ENCODE measurements around the gene CTTNBP2. TPM values are rescaled to one million over a fixed set of nuclear protein-coding genes. Genes with fewer than 3 reads are reported as not detected.

CTTNBP2 gene
- total and polyA plus RNA-seq, 2 donors (not counting 1 experiment from before 2014, with no cell fraction given): 0.04 to 0.27 TPM

DNA sequence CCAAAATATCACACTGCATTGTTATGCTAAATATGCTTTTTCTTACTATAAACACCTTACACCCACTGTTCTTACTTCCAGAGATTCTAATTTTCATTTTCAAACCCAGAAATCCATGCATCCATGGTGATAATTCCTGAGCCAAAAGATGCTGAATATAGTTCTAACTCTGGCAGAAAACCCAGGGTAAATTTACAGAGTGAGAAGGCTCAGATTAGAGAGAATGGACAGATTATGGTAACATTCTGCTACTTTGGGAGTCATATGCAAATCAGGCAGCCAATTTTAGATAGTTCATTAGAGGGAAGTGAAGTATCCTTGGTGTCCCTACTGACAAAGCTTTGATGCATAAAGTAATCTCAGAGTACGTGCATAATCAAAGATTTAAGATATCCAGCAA lies 15.4 kb upstream of the CTTNBP2 start:
- intact Hi-C loops (cut with micrococcal nuclease): no loop called here
- POLR2A ChIA-PET: no interaction called here

DNA sequence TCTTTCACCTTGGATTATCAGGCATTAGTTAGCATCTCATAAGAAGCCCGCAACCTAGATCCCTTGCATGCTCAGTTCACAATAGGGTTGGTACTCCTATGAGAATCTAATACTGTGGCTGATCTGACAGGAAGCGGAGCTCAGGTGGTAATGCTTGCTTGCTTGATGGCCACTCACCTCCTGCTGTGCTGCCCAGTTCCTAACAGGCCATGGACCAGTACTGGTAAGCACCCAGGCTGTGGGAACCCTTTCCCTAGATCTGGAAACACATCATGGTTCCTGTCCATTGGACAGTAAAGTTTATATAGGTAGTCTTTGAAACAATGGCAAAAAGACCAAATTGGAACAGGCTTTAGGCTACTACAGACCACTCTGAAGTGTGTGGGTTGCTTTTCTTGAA lies 9.4 kb upstream of the CTTNBP2 start:
- WGBS (ENCODE audit: insufficient coverage): 95% methylated on average over 2 of the region's 2 CpGs

More for the DNA sequence above, 15.4 kb upstream of the CTTNBP2 start:
- WGBS (ENCODE audit: insufficient coverage): no CpG with 5 or more reads among the region's 1 CpG
- Histone ChIP-seq H3K27me3 (replicated peaks in 1 of 4; ENCODE audit: control extremely low read depth in 1 of 4, control insufficient read depth in 3 of 4, insufficient read depth in 4 of 4, low read length in 3 of 4) (no peaks in the 10 kb centered on the region), H3K4me3 (ENCODE audit: control extremely low read depth in 1 of 5, extremely low read depth in 1 of 5, insufficient read depth in 1 of 5, low read depth in 2 of 5, low read length in 4 of 5) (no peak overlapping the region), H3K4me1 (ENCODE audit: control insufficient read depth in 2 of 2, insufficient read depth in 2 of 2, low read length in 2 of 2) (no peaks in the 10 kb centered on the region), H4K20me1 (ENCODE audit: control insufficient read depth, insufficient read depth, low read length, poor library complexity, severe bottlenecking) (no peaks in the 10 kb centered on the region), H3K4me2 (replicated peaks; ENCODE audit: low read depth, low read length, poor library complexity, severe bottlenecking) (no peak overlapping the region), H3K36me3 (replicated peaks in 1 of 2; ENCODE audit: control extremely low read depth in 1 of 2, control insufficient read depth in 1 of 2, extremely low read depth in 1 of 2, insufficient read depth in 2 of 2, low read length in 1 of 2) (no peaks in the 10 kb centered on the region), H3K79me2 (ENCODE audit: control insufficient read depth, insufficient read depth, low read length) (no peaks in the 10 kb centered on the region), H3K9ac (ENCODE audit: low read length) (no peak overlapping the region), H3K27ac (ENCODE audit: low read length in 2 of 2) (no peak overlapping the region), H3K9me3 (ENCODE audit: control extremely low read depth in 1 of 3, control insufficient read depth in 2 of 3, insufficient read depth in 1 of 3, low read length in 2 of 3) (no peaks in the 10 kb centered on the region), H2AFZ (ENCODE audit: insufficient read depth, low read depth, low read length, poor library complexity, severe bottlenecking) (no peak overlapping the region)
- CTCF ChIA-PET: no interaction called here
- ATAC-seq (ENCODE audit: low read depth) (no peak), DNase-seq (no peak)
- Mint-ChIP-seq H3K27ac (no peak overlapping the region), H3K9me3 (ENCODE audit: insufficient read depth) (no peaks in the 10 kb centered on the region), H3K4me3 (no peak overlapping the region), H3K27me3 (peaks cover 6% of the 10 kb centered on the region), H3K4me1 (no peaks in the 10 kb centered on the region)
- TF ChIP-seq EZH2 (IDR thresholded peaks at IDR 0.05; ENCODE audit: borderline replicate concordance, insufficient read depth, low read depth, low read length, poor library complexity, severe bottlenecking): no peak
- TF ChIP-seq, protein P1, sequence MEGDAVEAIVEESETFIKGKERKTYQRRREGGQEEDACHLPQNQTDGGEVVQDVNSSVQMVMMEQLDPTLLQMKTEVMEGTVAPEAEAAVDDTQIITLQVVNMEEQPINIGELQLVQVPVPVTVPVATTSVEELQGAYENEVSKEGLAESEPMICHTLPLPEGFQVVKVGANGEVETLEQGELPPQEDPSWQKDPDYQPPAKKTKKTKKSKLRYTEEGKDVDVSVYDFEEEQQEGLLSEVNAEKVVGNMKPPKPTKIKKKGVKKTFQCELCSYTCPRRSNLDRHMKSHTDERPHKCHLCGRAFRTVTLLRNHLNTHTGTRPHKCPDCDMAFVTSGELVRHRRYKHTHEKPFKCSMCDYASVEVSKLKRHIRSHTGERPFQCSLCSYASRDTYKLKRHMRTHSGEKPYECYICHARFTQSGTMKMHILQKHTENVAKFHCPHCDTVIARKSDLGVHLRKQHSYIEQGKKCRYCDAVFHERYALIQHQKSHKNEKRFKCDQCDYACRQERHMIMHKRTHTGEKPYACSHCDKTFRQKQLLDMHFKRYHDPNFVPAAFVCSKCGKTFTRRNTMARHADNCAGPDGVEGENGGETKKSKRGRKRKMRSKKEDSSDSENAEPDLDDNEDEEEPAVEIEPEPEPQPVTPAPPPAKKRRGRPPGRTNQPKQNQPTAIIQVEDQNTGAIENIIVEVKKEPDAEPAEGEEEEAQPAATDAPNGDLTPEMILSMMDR (IDR thresholded peaks at IDR 0.05): no peak

More for the DNA sequence above, 9.4 kb upstream of the CTTNBP2 start:
- Histone ChIP-seq H3K4me3 (ENCODE audit: control extremely low read depth in 1 of 5, extremely low read depth in 1 of 5, insufficient read depth in 1 of 5, low read depth in 2 of 5, low read length in 4 of 5) (no peak overlapping the region), H3K27me3 (replicated peaks in 1 of 4; ENCODE audit: control extremely low read depth in 1 of 4, control insufficient read depth in 3 of 4, insufficient read depth in 4 of 4, low read length in 3 of 4) (no peaks in the 10 kb centered on the region), H4K20me1 (ENCODE audit: control insufficient read depth, insufficient read depth, low read length, poor library complexity, severe bottlenecking) (no peaks in the 10 kb centered on the region), H3K36me3 (replicated peaks in 1 of 2; ENCODE audit: control extremely low read depth in 1 of 2, control insufficient read depth in 1 of 2, extremely low read depth in 1 of 2, insufficient read depth in 2 of 2, low read length in 1 of 2) (no peaks in the 10 kb centered on the region), H3K79me2 (ENCODE audit: control insufficient read depth, insufficient read depth, low read length) (no peaks in the 10 kb centered on the region), H2AFZ (ENCODE audit: insufficient read depth, low read depth, low read length, poor library complexity, severe bottlenecking) (no peak overlapping the region), H3K27ac (ENCODE audit: low read length in 2 of 2) (no peak overlapping the region), H3K4me1 (ENCODE audit: control insufficient read depth in 2 of 2, insufficient read depth in 2 of 2, low read length in 2 of 2) (no peaks in the 10 kb centered on the region), H3K9ac (ENCODE audit: low read length) (no peak overlapping the region), H3K9me3 (ENCODE audit: control extremely low read depth in 1 of 3, control insufficient read depth in 2 of 3, insufficient read depth in 1 of 3, low read length in 2 of 3) (no peaks in the 10 kb centered on the region), H3K4me2 (replicated peaks; ENCODE audit: low read depth, low read length, poor library complexity, severe bottlenecking) (no peak overlapping the region)
- DNase-seq (no peak), ATAC-seq (ENCODE audit: low read depth) (no peak)
- Mint-ChIP-seq H3K27ac (no peak overlapping the region), H3K9me3 (ENCODE audit: insufficient read depth) (no peaks in the 10 kb centered on the region), H3K4me3 (no peak overlapping the region), H3K27me3 (peaks cover 18% of the 10 kb centered on the region), H3K4me1 (no peaks in the 10 kb centered on the region)
- POLR2A ChIA-PET: no interaction called here
- intact Hi-C loops (cut with micrococcal nuclease): no loop called here
- no peak for TF ChIP-seq EZH2 (IDR thresholded peaks at IDR 0.05; ENCODE audit: borderline replicate concordance, insufficient read depth, low read depth, low read length, poor library complexity, severe bottlenecking)
- TF ChIP-seq, protein P1 (IDR thresholded peaks at IDR 0.05): no peak
- CTCF ChIA-PET: no interaction called here
